ENCODE data around the gene LPAR2.
A peak's percentile ranks its signal among the peaks of the same experiment; 100 is the strongest.
"Not testable (repeated sequence)": the region's sequence is repeated elsewhere in the genome, so short reads cannot be mapped to it uniquely, and the experiment has no call there.

LPAR2 gene

DNA sequence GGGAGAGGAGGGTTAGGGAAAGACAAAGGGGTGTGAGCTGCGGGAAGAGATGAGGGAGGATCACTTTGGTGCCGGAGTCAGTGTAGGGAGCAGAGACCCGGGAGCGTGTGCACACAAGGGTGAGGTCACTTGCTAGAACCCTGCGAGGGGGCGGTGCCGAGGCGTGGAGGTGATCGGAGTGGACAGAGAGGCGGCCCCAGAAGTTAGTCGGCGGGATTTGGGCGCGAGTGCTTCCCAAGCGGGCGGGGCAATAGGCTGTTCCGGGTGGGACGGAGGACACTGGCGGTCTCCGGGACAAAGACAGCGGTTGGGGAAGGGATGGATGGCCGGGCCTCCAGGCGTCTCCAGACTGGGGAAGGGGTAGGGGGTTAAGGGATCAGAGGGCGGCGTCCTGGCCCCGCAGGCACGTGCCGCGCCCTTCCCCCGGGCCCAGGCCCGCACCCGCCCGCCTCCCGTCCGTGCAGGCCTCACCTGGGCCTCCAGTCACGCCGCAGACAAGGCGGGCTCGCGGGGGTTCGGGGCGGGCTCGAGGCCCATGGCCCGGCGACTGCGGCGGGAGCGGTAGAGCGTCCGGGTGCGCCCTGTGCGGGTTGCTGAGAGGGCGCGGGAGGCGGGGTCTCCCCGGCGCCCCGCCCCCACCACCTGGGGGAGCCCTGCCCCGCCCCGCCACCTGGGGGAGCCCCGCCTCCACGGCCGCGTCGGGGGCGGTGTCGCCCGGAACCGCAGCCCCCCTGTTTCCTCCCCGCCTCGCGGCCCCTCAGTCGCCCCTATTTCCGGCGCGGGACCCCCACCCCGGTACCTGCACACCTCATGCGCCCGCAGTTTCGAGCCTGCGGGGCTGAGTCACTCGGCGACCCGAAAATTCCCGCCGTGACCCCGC is at the start of gene LPAR2:
Gene LPAR2 (minus strand): TSS at position 600 of the 880 bp plus-strand sequence. CDS start 945 bp downstream, outside the sequence.
- DNase-seq = peak in 4 of 42 donors; percentile 30 to 43 (median 40)

DNA sequence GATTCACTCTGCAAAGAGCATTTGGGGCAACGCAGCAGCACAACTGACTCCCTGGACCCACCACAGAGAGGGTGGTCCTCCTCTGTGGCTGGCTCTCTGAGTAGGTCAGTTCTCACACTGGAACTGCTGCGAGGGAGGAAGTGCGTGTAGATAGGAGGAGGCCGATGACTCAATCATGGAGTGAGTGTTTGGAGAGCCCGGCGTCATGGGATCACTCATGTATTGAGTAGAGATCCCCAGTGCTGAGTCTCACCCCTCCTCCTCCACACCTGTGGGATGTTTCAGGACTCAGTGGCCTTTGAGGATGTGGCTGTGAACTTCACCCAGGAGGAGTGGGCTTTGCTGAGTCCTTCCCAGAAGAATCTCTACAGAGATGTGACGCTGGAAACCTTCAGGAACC is 49.6 kb upstream of the LPAR2 start:
- intact Hi-C loops (cut with DNase I) = no loop called here
- peak in 3 of 42 donors; percentile 28 to 52 (median 31) for DNase-seq

More for the DNA sequence above, at the start of gene LPAR2:
- intact Hi-C loops (cut with DNase I) = no loop called here

DNA sequence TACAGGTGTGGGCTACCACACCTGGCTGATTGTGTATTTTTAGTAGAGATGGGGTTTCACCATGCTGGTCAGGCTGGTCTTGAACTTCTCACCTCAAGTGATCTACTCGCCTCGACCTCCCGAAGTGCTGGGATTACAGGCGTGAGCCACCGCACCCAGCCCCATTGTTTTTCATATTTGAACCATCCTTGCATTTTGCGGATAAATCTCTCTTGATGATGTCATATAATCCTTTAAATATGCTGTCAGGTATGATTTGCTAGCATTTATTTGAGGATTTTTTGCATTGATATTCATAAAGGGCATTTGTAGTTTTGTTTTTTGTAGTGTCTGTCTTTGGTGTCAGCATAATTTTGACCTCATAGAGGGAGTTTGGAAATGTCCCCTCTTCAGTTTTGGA is 46.3 kb upstream of the LPAR2 start:
- intact Hi-C loops (cut with DNase I) = no loop called here

GRCh38 chr19:19672816-19673215 is 44.8 kb upstream of the LPAR2 start:
- no peak for DNase-seq
- intact Hi-C loops (cut with DNase I) = no loop called here

More for the DNA sequence above, 46.3 kb upstream of the LPAR2 start:
- no peak for DNase-seq

- DNase-seq = peak in 1 of 42 donors; percentile 31
- intact Hi-C loops (cut with DNase I) = no loop called here
These were observed 42.1 kb upstream of the LPAR2 start for GRCh38 chr19:19670070-19670551.

DNA sequence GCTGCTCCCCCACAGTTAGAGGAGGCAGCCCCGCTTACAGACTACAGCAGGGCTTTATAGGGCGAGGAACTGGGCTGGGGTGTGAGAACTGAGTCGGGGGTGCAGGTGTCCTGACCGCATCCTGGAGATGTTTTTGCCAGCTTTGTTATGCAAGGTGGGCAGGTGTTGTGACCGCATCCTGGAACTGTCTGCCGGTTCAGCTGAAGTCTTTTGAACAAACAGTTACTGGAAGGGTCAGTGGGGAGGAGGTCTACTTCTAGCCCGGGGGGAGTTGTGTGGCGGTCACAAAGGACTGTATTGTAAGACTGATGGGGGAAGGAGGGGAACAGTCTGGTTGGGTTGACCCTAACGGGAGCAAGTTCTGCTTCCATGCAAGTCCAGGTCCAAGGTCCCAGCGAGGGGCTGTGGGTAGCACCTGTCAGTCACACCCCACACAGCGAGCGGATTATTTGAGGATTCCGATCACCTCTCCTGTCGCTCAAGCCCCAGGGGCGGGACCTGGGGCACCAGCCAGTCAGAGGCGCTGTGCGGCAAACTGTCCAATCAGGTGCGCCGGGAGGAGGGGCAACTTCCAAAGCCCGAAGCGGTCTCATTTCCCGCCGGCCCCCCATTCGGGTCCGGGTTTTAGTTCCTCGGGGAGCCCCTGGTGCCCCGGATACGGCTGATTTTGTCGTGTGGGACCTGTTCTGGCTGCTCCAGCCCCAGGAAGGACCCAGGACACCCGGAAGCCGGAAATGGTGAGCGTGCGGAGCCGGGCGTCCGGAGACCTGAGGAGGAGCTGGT is 40.4 kb upstream of the LPAR2 start, which contains the start of gene ZNF101:
Gene ZNF101 (plus strand): TSS at position 610 of the 783 bp plus-strand sequence. CDS start 125 bp downstream, at position 735.
- intact Hi-C loops (cut with DNase I) = no loop called here
- DNase-seq = peak; percentile 91 to 98 (median 96)

DNA sequence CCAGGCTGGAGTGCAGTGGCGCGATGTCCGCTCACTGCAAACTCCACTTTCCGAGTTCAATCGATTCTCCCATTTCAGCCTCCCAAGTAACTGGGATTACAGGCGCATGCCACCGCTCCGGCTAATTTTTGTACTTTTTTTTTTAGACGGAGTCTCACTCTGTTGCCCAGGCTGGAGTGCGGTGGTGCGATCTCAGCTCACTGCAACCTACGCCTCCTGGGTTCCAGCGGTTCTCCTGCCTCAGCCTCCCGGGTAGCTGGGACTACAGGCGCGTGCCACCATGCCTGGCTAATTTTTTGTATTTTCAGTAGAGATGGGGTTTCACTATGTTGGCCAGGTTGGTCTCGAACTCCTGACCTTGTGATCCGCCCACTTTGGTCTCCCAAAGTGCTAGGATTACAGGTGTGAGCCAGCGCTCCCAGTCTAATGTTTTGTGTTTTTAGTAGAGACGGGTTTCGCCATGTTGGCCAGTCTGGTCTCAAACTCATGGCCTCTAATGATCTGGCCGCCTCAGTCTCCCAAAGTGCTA is 37.5 kb upstream of the LPAR2 start:
- intact Hi-C loops (cut with DNase I) = not testable (repeated sequence)
- peak in 5 of 42 donors; percentile 9 to 34 (median 11) for DNase-seq

DNA sequence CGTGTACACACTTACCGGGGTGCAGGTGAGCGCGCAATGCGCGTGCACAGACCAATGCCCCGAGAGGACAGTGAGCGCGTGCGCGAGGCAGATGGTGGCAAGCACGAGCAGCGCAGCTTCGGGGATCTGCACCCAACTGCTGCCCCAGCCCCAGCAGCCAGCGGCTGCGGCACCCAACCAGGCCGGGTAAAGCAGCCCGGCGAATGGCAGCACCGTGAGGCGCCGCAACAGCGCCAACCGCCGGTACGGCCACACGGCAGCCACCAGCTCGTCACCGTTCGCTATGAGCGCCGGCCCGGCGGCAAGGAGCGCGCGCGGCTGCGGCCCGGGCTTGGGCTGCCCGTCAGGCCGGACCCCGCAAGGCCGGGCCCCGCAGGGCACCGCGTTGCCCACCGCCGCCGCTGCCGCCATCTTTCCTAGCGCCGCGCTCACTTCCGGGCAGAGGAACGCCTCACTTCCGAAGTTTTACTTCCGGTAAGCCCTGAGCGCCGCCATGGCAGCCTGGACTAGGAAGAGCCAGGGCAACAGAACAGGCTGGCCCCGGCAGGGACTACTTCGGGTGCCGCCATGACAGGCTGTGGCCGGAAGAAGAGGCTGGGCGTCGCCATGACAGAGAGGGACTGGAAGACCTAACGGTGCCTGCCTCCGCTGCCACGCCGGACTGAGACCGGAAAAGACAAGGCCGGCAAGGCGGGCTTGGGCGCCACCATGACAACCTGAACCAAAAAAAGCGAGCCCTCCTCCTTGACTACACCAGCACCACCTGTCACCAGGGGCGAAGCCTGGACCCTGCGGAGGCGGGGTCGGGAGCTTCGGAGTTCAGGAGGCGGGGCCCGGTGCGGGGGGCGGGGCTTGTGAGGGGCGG is 35.5 kb upstream of the LPAR2 start, which contains the start of gene ATP13A1:
Gene ATP13A1 (minus strand): TSS at position 421 of the 865 bp plus-strand sequence. CDS start 10 bp downstream, at position 411.
- peak; percentile 95 to 99 (median 97) for DNase-seq
- intact Hi-C loops (cut with DNase I) = no loop called here

- DNase-seq = no peak
- intact Hi-C loops (cut with DNase I) = no loop called here
These were observed 34.8 kb upstream of the LPAR2 start for GRCh38 chr19:19662871-19663255.

DNA sequence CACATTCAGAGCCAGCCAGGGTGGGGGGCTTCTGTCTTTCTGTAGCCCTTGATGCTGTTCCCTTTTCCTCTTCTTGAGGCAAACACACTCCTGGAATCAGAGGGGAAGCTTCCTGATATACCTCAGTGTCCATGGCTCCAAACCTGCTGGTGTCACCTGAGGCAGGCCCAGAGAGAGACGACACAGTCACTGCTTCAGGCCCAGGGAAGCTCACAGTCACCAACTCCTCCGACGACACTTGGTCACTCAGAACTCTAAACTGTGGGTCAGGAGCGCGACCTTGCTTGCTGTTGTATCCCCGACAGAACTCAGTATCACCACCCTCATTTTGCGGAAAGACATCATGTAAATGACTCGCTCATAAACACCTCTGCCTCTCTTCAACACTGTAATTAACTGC is 34.3 kb upstream of the LPAR2 start:
- intact Hi-C loops (cut with DNase I) = no loop called here
- DNase-seq = peak in 1 of 42 donors; percentile 10

DNA sequence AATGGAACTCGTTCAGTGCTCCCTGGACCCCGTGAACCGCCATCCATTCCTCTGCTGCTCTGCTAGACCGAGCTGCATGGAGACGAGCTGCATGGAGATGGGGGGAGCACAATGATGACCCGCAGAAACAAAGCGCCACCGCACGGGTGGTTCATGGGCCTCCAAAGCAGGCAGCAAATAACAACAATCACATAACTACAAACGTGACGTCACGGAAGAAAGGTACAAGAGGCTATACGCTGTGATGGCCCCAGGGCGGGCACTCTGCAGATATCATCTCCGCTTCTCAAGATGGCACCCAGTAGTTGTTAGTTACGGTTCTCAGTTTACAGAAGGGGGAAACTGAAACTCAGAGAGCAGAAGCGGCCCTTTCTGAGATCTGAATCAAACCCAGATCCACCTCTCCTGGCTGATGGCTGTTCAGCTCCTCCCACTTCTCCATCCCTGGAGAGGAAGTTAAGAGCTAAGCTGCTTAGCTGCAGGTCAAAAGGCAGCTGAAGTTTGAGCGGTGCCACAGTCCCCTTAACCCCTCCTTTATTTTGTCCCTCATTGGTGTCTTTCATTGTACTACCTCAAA is 33.7 kb upstream of the LPAR2 start:
- peak in 6 of 42 donors; percentile 18 to 52 (median 34) for DNase-seq
- intact Hi-C loops (cut with DNase I) = no loop called here

DNA sequence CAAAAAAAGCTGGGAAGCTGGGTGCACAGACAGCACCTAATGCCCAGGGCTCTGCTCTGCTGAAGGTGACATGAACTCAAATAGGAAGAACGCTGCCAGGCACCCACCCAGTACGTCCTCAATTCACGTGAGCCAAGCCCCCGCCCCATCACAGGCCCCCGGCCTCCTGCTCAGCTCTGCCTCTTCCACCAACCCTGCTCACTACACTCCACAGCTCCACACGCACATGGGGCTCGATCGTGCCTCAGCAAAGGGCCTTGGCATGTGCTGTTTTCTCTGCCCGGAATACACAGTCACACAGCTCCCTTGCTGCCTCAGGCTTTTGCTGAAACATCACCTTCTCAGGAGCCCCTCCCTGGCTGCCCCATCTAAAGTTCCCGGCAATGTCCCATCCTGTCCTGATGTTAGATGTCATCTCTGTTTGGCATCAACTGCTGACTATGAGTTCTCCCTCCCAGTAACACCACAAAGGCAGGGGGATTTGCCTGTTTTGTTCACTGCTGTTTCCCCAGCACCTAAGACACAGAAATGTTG is 33.2 kb upstream of the LPAR2 start:
- peak in 1 of 42 donors; percentile 24 for DNase-seq
- intact Hi-C loops (cut with DNase I) = no loop called here

GRCh38 chr19:19659646-19660245 is 31.7 kb upstream of the LPAR2 start:
- peak in 1 of 42 donors; percentile 18 for DNase-seq
- intact Hi-C loops (cut with DNase I) = no loop called here

- intact Hi-C loops (cut with DNase I) = no loop called here
- peak in 36 of 42 donors; percentile 17 to 87 (median 56) for DNase-seq
These were observed 29.4 kb upstream of the LPAR2 start for GRCh38 chr19:19657397-19657783.

DNA sequence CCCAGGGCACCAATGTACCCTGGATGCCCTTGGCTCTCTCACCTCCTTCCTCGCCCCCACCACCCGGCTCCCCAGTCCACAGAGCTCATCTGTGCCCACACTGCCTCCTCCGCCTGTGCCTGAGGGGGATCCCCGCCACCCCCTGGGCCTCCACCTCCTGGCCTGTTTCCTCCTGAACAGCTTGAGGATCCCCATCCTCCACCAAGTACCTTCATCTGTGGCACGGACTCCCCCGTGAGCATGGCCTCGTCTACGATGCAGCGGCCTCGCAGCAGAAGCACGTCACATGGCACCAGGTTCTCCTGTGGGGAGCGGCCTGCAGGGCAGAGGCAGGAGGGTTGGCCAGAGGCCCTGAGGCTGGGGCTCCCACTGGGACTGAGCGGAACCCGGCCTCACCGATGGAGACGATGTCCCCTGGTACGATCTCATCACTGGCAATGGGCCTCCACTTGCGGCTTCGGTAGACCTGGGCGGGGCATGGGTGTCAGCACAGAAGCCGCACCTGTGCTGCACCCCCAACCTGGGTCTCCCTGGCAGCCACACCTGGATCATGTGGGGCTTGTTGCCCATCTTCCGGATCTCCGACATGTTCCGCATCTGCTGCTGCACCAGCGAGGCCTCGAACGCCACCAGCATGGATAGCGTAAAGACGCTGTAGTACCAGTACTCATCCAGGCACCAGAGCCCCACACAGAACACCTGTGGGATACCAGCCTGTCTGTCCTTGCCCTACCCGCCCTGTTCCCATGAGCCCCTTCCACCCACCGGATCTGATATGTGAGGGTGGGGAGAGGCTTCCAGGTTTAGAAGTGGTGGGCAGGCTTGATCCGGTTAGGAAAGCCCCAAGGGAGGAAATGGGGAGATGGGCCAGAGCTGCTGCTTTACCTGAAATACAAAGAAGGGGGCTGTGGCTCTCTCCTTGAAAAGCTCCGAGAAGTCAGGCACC is 28.7 kb upstream of the LPAR2 start:
- no peak for DNase-seq

More for the DNA sequence above, 28.7 kb upstream of the LPAR2 start:
- intact Hi-C loops (cut with DNase I) = no loop called here
